H4 (cell line): ENCODE measurements around the gene UBE2G1. TPM values are rescaled to one million over a fixed set of nuclear protein-coding genes. Genes with fewer than 3 reads are reported as not detected.
A peak's percentile ranks its signal among the peaks of the same experiment; 100 is the strongest.
"Not testable (repeated sequence)": the region's sequence is repeated elsewhere in the genome, so short reads cannot be mapped to it uniquely, and the experiment has no call there.

Experiments
- DNase-seq: peaks from one replicate; pipeline ENCODE4 v3.0.0-alpha.2; 2015; ENCODE audit warnings: low spot score
- total RNA-seq: library from RNA; depleted of rRNA; stranded (reverse); fragments of >200 nt; shearing (Covaris generic); gene quantifications from 2 replicates; pipeline ENCODE4 v1.2.3, GENCODE V29; 2014

The UBE2G1 gene
- total RNA-seq, 1 experiment from 2014 or later: 46.1 TPM

DNA sequence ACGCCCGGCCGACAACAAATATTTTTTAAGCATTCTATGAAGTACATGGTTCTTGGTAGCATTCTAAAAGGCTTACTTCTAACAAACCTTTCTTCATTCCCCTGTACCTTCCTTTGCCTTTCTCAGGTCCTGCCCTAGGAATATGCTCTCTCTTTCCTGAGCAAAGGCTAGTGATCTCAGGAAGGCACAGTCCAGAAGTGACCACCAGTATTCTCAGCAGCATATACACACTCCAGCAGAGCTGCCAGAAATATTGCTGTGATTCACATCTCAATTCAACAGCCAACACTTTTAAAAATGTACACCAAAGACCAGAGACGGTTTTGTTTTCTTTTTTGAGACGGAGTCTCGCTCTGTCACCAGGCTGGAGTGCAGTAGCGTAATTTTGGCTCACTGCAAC lies 61.3 kb downstream of the UBE2G1 start:
- DNase-seq: no peak

DNA sequence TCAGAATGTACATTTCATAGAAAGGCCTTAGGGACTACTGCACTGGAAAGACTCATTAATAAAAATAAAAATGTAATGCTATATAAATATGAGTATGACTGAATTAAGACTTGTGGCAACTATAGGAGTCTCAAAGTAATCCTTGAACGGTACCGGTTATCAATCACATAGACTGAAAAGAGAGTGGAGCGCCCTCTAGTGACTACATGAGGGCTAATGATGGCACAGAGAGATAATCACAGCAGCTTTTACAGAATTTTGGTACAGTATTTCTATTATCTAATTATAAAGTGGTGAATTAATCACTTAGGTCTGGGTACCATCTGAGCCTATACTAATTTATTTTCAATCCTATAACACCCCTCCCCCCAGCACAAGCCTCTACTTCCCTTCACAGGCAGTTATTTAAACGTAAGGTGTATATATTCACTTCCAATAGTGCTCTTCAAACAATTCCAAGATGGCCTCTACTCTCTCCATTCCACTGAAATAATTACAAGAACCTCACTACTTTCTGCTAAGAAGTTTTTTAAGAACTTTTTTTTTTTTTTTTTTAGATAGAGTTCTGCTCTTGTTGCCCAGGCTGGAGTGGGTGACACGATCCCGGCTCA lies 62.0 kb downstream of the UBE2G1 start:
- no peak for DNase-seq

DNA sequence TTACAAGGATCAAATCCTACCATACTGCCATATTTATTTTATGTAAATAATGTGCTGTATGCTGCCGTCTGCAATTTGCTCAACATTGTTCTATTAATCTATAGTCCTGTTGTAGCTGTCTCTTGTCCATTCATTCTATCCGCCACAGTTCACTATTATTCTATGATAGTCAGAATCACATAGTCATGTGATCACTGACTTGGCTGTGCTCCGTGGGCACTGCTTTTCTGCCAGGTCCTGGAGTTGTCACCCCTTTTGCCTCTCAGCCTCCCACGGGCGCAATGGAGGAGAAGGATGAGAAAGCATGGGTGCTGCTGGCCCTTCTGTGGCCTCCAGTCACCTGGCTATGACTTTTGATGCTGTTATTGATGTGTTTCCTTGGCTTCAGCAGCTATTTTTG lies 65.4 kb downstream of the UBE2G1 start:
- no peak for DNase-seq

DNA sequence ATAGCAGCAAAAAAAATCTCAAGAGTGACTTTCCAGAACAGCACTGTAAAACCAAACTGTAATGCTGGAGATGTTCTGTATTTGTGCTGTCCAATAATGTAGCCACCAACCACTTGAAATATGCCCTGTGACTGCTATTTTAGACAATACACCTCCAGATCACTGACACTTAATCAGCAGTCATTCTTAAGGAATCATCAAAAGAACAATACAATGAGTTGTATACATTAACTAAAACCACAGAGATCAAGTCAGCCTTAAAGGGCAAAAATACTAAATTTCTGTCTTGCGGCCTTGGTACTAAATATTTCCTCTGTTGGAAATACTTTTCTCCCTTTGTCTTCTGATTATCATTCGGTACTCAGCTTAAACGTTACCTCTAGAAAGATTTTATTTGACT lies 69.1 kb downstream of the UBE2G1 start:
- no peak for DNase-seq

DNA sequence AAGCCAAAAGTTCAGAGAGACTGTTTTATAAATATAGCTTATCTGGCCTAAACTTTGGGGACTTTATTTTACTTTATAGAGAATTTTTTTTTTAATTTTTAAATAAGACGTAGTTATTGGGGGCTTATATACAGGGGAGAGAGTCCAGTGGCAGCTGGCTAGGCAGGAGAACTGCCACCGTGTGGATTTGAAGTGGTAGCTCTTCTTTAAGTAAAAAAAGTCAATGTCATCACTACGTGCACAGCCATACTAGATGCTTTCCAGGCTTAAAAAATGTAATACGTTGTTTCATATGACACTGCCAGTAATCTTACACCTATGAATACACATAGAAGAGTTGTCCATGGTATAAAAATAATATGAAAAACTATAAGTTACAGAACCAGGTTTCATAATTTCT lies 70.8 kb downstream of the UBE2G1 start:
- no peak for DNase-seq

DNA sequence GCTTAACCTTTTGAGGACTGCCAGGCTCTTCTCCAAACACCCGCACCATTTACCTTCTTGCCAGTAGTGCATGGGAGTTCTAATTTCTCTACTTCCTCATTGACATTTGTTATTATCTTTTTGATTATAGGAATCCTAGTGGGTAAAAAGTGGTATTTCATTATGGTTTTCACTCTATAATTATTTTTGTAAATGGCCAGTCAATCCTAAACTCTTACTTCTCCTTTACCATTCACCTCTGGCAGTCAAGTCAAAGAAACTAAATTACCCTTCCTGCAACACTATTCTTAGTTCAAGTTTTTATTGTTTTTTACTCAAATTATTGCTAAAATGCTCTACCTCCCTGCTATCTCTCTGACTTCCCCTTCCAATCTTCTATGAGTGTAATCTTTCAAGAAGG lies 72.9 kb downstream of the UBE2G1 start:
- DNase-seq: no peak

DNA sequence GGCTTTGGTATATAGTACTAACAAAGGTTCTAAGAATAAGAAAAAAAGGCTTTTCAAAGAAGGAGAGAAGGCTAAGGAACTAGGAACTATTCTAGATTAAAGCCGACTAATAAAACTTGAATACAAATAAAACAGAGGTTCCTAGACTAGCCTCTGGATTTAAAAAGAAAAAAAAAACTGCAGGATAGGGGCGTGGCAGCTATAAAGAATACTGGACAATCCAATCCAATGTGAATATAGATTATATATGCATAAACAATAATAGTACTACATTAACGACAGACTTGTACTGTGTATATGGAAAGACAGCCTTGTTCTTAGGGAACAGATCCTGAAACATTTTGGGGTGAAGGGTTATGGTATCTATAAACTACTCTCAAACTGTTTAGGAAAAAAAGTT lies 78.8 kb downstream of the UBE2G1 start:
- no peak for DNase-seq

DNA sequence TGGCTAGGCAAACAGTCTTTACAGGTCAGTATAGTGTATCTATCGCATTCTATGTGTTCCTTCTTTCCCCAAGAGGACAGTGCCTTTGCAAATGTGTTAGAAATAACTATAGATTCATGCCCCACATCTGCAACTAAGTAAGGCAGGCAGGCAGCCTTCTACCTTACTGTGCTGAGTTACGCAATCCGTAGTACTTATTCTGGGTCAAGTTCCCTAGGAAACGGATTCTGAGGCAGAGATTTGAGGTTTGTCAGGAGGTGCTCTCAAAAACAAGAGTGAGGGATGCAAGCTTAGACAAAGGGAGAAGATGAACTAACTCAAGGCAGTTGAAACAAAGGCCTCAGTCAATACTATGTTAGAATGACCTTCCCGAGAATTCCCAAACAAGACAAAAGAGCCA lies 90.0 kb downstream of the UBE2G1 start:
- no peak for DNase-seq

DNA sequence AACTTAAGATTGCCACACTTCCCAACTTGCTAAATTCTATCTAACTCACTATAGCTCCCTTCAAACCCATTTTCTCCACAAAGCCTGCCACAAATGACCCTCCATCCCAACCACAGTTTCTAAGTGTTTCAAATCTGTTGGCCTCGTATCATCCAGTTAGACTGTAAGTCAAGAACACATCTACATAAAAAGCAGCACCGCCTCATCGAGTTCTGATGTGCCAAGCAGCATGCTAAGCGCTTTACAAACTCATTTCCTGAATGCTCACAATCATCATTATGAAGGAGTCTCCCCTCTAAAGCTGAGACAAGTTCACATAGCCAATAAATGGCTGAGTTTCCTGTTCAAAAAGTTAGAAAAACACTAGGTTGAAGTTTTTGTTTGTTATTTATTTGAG lies 93.5 kb downstream of the UBE2G1 start:
- no peak for DNase-seq

DNA sequence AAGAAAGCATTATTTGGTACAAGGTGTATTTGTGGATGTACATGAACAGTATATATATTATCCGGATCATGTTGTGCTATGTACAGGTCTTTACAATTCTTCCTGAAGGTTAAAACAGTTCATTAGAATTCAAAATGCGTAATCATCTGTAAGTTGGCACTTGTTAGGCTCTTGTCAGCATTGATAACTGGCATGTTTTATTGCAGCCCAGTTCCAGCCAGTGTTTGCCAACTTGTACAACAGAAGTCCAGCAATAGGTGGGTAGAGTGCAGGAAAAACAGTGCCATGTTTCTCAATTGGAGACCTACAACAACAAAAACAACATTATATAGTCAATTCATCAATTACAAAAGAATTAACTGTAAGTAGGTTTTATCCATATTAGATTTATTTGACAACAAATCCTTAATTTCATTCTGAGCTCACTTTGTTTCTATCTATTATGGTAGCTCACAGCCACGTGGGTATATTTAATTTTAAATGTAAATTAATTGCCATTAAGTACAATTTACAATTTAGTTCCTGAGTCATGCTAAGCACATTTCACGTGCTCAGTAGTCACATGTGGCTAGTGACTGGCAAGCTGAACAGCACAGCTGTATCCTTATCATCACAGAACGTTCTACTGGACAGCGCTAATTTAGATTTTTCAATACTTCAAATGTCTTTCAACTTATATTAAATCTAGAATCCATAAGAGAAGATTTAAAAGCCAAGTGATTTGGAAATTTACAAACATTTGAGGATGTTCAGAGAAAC lies 94.1 kb downstream of the UBE2G1 start:
- DNase-seq: no peak

DNA sequence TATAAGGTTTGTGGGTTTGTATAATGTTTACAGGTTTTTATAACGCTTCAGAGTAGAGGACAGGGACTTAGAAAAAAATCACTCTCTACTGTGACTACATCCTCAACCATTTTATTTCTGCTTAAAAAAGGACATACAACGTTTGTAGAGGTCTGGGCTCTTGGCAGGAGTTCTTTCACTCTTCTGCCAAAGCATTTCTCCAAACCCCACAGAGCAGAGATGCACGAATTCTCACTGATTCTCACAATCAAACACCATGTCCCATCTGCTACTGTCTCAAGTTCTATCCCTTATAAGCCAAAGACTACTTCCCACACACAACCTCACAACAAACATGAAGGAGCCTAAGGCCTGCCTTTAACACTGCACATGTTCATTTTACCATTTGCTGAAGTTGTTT lies 95.7 kb downstream of the UBE2G1 start:
- no peak for DNase-seq

DNA sequence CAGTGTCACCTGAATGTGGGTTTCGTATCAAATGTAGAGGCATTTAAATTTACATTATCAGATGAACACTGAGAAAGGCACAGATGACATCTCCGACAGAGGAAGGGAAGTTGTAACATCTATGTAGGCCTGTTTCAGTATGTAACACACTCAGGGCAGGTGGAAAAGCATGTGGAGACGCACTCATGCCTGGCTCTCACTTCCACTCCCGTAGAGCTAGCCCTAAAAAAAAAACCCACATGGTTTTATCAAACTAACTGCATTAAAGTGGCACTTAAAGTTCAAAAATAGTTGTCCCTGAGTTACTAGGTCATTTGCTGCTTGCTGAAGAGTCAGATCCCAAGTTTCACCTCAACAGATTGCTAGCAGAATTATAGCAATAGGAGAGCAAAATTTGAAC lies 96.6 kb downstream of the UBE2G1 start:
- no peak for DNase-seq

DNA sequence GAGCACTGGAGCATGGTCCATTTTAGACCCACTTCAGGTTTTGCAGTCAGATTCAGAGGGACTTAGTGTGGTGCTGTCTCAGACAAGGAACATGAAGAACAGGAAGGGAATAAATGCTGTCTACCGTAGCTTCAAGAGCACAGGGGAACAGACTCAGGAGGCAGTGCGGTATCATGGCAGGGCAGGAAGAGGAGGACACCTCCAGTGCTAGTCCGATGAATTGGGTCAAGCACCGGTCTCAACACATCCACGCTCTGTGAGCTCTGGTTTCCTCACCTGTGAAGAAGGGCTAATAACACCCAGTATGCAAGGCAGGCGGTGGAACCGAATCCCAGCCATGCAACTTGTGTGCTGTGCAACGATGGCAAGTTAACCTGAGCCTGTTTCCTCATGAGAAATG lies 99.1 kb downstream of the UBE2G1 start:
- no peak for DNase-seq

DNA sequence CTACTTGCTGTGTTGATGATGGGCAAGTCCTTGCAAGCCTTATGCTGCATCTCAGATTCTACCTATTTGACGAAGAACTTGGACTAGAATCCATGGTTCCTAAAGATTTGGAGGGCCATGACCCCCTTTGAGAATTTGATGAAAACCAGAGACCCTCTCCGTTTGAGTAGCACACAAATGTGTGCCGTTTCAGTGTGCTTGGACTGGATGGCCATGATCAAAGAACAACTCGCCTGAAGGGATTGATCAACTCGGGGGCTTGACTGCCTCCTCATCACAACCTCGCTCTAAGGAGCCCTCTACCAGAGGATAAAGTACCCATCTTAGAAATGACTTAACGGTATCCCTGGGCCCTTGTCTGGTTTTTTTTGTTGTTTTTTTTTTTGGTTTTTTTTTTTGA lies 99.9 kb downstream of the UBE2G1 start:
- DNase-seq: no peak

DNA sequence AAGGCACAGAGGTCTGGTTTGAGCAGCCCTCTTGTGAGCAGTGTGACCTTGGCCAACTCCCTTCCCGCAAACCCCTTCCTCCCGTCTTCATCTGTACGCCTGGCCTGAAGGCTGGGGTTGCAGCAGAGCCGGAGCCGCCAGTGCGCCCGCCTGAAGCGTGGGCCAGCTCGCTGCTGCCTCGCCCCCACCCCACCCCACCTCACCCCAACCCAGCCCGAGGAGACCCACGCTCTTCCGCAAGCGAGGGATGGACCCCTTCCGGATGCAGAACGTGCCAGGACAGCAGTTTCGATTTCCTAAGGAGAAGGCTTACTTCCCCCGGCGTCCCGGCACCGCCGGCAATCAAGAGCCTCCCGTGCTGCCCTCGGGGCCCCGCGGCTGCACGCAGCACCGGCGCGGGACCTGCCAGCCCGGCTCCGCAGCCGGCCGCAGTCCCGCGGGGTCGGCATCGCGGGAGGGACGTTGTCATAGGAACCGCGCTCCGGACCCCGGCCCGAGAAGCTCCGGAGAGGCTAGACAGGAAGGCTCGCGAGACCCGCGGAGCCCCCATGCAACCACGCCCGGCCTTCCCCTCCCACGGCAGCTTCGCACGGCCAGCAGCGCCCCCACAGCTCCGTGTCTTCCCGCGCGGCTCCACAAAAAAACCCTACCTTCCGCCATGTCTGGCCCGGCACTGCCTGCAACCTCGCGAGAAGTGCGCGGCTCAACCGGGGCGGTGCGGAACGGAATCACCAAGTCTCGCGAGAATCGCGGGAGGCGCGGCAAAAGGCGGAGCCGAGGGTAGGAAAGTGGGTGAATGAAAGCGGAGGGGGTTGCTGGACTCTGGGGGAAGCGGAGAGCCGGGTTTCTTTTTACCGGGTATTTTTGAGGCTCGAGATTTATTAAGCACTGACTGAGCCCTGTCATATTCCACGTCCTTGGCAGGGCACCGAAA lies 102.9 kb downstream of the UBE2G1 start, which contains the start of gene ANKFY1:
ANKFY1 (minus strand) TSS at position 698 of the 934 bp plus-strand sequence; CDS start at position 660, 38 bp downstream.
- peak; percentile 80 for DNase-seq

DNA sequence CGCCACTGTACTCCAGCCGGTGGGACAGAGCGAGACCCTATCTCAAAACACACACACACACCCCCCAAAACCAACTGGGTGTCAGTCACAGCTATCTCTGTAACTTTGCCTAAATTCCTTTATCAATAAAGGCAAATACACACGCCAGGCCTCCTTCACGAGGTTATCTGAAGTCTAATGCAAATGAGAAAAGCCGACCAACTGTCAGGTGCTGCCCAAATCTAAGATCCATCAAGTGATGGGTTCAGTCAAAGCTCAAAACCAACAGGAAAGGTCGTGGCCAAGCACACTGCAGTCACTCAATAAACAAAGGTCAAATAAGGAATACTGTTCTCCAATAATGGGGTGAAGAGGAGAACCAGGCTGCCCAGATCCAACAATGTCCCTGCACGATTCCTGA lies 103.8 kb downstream of the UBE2G1 start:
- DNase-seq: no peak

DNA sequence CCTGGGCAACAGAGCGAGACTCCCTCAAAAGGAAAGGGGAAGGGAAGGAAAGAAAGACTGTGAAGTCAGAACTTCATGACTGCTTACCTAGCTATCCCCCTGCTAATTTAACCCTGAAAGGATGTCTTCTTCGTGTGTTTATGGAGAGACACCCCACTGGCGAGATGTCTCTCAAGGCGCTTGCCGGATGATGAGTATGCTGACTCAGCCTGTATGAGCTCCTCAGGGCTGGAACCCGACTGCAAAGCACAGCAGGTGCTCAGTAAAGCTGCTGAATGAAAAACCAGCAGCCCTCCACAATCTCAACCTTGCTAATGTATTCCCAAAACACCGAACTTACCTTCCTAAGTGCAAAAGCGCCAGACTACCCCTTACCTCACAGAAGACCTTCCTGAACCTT lies 105.0 kb downstream of the UBE2G1 start:
- no peak for DNase-seq

DNA sequence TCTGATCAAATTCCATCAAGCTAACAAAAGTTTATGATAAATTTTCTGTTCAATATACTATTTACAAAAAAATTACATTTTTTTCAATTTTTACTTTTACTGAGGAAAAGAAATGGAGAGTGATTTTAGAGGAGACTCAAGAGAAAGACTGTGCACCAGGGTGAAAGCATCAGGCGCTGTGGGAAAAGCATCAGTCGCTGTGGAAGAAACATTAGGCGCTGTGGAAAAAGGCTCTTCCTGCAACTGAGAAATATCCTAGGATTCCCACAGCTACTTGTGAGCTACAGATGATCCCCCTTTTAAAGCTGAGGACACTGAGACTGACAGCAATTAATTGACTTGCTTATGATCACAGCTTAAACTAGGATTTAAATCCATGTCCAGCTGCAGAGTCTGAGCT lies 107.6 kb downstream of the UBE2G1 start:
- DNase-seq: no peak

DNA sequence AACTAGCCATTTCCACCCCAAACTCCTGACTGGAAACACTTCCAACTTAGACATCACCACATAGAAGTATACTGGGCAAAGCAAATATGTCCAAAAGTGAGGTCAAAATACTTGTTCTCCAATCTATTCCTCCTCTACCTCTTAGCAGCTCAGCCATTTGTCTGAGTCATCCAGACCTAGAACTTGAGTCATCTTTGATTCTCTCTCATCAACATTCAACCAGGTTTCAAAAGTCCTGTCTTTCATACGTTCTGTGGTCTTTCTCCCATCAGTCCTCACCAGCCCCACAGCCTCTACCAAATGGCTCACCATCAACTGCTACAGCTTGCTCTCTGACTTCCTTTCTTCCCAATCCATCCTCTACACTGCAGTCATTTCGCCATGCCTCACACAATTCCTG lies 109.5 kb downstream of the UBE2G1 start:
- DNase-seq: no peak

DNA sequence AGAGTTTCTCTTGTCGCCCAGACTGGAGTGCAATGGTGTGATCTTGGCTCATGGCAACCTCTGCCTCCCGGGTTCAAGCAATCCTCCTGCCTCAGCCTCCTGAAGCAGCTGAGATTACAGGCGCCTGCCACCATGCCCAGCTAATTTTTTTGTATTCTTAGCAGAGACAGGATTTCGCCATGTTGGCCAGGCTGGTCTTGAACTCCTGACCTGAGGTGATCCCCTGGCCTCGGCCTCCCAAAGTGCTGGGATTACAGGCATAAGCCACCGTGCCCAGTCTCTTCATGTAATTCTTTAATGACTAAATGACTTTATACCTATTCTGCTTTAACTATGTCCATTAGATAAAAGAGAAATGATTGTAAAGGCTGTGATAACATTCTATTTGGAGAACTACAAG lies 111.2 kb downstream of the UBE2G1 start:
- DNase-seq: not testable (repeated sequence)

DNA sequence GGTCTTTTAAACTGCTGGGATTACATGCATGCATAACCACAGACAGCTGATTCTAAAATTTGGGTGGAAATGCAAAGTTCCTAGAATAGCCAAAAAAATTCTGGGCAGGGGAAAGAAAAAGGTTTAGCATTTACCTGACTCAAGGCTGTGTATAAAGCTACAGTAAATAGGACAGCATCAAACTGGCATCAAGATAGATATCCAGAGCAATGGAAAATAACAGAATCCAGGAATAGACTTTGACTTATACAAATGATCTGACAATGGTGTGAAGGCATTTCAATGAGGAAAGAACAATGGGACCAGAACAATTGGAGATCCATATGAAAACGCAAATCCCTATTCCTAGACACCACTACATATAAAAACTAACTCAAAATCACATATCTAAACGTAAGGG lies 115.6 kb downstream of the UBE2G1 start:
- no peak for DNase-seq

DNA sequence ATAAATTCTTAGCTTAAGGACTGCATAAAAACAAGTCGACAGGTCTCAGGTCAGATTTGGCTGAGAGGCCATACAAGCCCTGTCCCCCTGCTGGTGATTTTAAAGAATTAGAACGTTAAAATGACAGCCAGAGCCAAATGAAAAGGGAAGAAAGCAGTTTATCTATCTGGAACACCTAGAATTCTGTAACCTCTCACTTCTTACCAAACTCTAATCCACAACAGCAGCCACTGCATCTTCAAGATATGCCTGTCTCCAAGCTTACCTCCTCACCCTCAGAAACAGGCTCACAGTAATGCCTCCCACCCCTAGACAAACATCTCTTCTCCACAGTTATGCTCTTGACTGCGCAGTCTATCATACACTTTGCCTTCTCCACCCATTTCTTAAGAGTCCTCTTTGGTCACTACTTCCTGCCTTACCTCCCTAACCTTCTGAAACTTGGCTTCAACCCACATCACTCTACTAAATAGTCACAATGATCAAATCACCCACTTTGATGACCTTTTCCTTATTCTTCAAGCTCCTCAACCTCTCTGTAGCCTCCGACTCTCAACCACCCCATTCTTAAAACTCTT lies 116.9 kb downstream of the UBE2G1 start:
- no peak for DNase-seq
